ENCODE data around the gene LPAR5. TPM values are rescaled to one million over a fixed set of nuclear protein-coding genes. Genes with fewer than 3 reads are reported as not detected.

The LPAR5 gene
- total and polyA plus RNA-seq, 4 donors = 0.58 to 2.0 (median 1.1) TPM

DNA sequence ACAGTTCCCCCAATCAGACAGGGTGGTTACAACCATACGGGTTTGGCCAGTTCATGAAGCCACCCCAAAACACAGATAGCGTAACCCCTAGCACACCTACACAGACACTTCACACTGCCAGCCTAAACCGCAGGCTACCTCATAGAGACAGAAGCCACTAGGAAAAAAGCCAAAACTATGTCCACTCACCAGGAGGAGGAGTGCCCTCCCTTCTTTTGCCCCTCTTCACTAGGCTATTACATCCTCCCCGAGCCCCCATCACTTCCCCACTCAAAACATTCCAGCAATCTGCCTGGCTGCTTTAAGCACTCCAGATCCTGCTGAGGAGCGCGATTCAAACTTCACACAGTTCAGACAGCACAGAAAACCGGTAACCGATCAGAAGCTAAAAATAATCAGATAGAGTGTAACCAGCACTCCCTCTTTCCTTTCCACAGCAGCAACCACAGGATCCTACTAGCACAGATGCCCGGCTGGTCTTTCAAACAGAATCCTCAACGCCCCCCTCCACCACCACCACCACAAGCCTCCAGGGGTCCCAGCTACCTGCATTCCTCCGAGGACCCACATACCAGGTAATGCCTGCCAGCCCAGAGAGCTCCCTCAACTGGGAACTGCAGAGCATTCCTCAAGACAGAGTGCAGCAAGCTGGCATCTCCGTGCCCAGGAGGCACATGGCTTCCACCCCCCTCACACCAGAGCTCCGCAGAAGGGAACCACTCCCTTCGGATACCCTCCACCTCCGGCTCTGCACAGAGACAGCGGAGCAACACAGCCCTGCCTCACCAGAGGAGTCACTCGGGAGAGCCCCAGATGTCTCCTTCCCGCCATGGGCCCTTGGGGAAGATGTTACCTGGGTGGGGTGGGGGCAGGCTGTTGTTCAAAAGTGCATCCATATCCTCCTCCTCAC lies 30.1 kb downstream of the LPAR5 start:
- peak overlapping the region; percentile 70 to 91 (median 84) for H3K4me3 ChIP-seq (ENCODE audit: low read depth in 1 of 3, low read length in 3 of 3)
- H3K4me1 ChIP-seq (ENCODE audit: control insufficient read depth in 4 of 4, insufficient read depth in 4 of 4, low read length in 3 of 4) = peaks cover 16 to 40% (median 36%) of the 10 kb centered on the region in 4 donors
- H3K9ac ChIP-seq (ENCODE audit: low read depth in 1 of 2, low read length in 2 of 2) = peak overlapping the region; percentile 49 to 78
- peaks cover 6 to 18% (median 16%) of the 10 kb centered on the region in 4 donors for H3K36me3 ChIP-seq (ENCODE audit: control insufficient read depth in 4 of 4, insufficient read depth in 3 of 4, low read depth in 1 of 4, low read length in 3 of 4)
- 10% methylated on average over 18 of the region's 18 CpGs for WGBS
- TF ChIP-seq RXRA (IDR thresholded peaks at IDR 0.05) = no peak
- TF ChIP-seq YY1 (IDR thresholded peaks at IDR 0.05) = peak; percentile 23
- H3K9me3 ChIP-seq (ENCODE audit: control insufficient read depth in 4 of 4, low read length in 3 of 4) = no peaks in the 10 kb centered on the region
- peak overlapping the region; percentile 86 to 96 for H3K27ac ChIP-seq (ENCODE audit: low read depth in 1 of 2, low read length in 2 of 2)
- DNase-seq (ENCODE audit: low spot score) = no peak
- no peaks in the 10 kb centered on the region for H3K27me3 ChIP-seq (ENCODE audit: control insufficient read depth in 4 of 4, insufficient read depth in 4 of 4, low read length in 3 of 4)

DNA sequence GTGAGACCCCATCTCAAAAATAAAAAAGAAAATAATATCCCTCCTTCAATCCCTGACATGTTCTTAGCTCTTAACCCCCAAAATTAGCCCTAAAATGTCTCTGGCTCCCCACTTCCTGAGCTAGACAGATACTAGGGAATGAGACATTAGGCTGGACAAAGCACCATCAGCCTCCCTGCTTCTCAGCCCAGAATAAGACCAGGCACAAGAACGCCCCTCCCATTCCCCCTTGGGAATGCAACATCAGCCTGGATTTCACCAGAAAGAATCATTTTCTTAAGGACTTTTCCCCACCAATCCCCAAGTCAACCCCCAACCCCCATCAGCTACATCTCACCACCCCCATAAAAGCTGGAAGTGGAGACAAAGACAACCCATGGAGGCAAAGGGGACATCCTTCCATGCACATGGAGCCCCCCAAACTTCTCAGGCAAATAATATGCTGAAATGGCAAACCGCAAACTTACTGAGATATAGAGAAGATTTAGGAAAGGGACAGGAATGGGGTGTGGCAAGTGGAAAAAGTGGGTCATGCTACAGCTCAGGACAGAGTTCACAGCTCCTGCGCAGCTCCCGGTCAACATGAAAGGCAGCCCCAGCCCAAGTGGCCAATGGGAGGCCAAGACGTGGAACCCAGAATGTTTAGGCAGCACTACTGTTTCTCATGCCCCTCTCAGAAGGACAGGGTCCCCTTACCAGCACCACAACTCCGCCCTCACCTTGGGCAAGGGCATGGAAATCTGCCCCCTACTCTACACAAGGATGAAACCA lies 31.3 kb downstream of the LPAR5 start:
- TF ChIP-seq EGR1 (IDR thresholded peaks at IDR 0.05; ENCODE audit: low read depth in 2 of 2) (peak; percentile 55 to 71), NR2F2 (IDR thresholded peaks at IDR 0.05) (no peak), SP1 (IDR thresholded peaks at IDR 0.05) (peak; percentile 43), RXRA (IDR thresholded peaks at IDR 0.05) (peak; percentile 17 to 63), ZBTB33 (IDR thresholded peaks at IDR 0.05) (no peak), RAD21 (IDR thresholded peaks at IDR 0.05) (no peak), GABPA (IDR thresholded peaks at IDR 0.05 in 1 of 2, conservative IDR thresholded peaks at IDR 0.05 in 1 of 2) (no peak), HNF4A (conservative IDR thresholded peaks at IDR 0.05) (peak; percentile 46 to 48), YY1 (IDR thresholded peaks at IDR 0.05) (no peak), FOXA1 (IDR thresholded peaks at IDR 0.05) (no peak), FOXA2 (IDR thresholded peaks at IDR 0.05) (no peak), CTCF (IDR thresholded peaks at IDR 0.05; ENCODE audit: low read depth, low read length, missing input control) (no peak), JUND (IDR thresholded peaks at IDR 0.05) (peak; percentile 99), HNF4G (IDR thresholded peaks at IDR 0.05) (no peak), TAF1 (conservative IDR thresholded peaks at IDR 0.05) (no peak)
- TF ChIP-seq, protein P1, sequence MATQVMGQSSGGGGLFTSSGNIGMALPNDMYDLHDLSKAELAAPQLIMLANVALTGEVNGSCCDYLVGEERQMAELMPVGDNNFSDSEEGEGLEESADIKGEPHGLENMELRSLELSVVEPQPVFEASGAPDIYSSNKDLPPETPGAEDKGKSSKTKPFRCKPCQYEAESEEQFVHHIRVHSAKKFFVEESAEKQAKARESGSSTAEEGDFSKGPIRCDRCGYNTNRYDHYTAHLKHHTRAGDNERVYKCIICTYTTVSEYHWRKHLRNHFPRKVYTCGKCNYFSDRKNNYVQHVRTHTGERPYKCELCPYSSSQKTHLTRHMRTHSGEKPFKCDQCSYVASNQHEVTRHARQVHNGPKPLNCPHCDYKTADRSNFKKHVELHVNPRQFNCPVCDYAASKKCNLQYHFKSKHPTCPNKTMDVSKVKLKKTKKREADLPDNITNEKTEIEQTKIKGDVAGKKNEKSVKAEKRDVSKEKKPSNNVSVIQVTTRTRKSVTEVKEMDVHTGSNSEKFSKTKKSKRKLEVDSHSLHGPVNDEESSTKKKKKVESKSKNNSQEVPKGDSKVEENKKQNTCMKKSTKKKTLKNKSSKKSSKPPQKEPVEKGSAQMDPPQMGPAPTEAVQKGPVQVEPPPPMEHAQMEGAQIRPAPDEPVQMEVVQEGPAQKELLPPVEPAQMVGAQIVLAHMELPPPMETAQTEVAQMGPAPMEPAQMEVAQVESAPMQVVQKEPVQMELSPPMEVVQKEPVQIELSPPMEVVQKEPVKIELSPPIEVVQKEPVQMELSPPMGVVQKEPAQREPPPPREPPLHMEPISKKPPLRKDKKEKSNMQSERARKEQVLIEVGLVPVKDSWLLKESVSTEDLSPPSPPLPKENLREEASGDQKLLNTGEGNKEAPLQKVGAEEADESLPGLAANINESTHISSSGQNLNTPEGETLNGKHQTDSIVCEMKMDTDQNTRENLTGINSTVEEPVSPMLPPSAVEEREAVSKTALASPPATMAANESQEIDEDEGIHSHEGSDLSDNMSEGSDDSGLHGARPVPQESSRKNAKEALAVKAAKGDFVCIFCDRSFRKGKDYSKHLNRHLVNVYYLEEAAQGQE (IDR thresholded peaks at IDR 0.05) = no peak
- TF ChIP-seq, protein P2, sequence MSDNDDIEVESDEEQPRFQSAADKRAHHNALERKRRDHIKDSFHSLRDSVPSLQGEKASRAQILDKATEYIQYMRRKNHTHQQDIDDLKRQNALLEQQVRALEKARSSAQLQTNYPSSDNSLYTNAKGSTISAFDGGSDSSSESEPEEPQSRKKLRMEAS (IDR thresholded peaks at IDR 0.05) = no peak
- TF ChIP-seq, protein P3, sequence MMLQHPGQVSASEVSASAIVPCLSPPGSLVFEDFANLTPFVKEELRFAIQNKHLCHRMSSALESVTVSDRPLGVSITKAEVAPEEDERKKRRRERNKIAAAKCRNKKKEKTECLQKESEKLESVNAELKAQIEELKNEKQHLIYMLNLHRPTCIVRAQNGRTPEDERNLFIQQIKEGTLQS (IDR thresholded peaks at IDR 0.05) = peak; percentile 90
- Histone ChIP-seq H3K27ac (ENCODE audit: low read depth in 1 of 2, low read length in 2 of 2) (peak overlapping the region; percentile 11 to 29), H3K36me3 (ENCODE audit: control insufficient read depth in 4 of 4, insufficient read depth in 3 of 4, low read depth in 1 of 4, low read length in 3 of 4) (peaks cover 13 to 30% (median 27%) of the 10 kb centered on the region in 4 donors), H3K9ac (ENCODE audit: low read depth in 1 of 2, low read length in 2 of 2) (peak overlapping the region in 1 of 2 donors; percentile 19), H3K4me1 (ENCODE audit: control insufficient read depth in 4 of 4, insufficient read depth in 4 of 4, low read length in 3 of 4) (peaks cover 16 to 40% (median 36%) of the 10 kb centered on the region in 4 donors), H3K4me3 (ENCODE audit: low read depth in 1 of 3, low read length in 3 of 3) (peak overlapping the region; percentile 16 to 31 (median 16)), H3K9me3 (ENCODE audit: control insufficient read depth in 4 of 4, low read length in 3 of 4) (no peaks in the 10 kb centered on the region), H3K27me3 (ENCODE audit: control insufficient read depth in 4 of 4, insufficient read depth in 4 of 4, low read length in 3 of 4) (no peaks in the 10 kb centered on the region)
- no peak for DNase-seq (ENCODE audit: low spot score)
- whole genome bisulfite sequencing = 59% methylated on average over 6 of the region's 6 CpGs

All from liver (tissue), 9 donors.